HG02938 (cell line): ENCODE results near the gene ELOB.
"Not testable (repeated sequence)": the region's sequence is repeated elsewhere in the genome, so short reads cannot be mapped to it uniquely, and the experiment has no call there.

Experiments used
- ATAC-seq: cut with Tn5 transposase; IDR thresholded peaks from one replicate; pipeline ENCODE4 v1.9.1; 2021; ENCODE audit warnings: mild to moderate bottlenecking, moderate library complexity; ENCODE audit not compliant: unreplicated experiment

The ELOB gene

DNA sequence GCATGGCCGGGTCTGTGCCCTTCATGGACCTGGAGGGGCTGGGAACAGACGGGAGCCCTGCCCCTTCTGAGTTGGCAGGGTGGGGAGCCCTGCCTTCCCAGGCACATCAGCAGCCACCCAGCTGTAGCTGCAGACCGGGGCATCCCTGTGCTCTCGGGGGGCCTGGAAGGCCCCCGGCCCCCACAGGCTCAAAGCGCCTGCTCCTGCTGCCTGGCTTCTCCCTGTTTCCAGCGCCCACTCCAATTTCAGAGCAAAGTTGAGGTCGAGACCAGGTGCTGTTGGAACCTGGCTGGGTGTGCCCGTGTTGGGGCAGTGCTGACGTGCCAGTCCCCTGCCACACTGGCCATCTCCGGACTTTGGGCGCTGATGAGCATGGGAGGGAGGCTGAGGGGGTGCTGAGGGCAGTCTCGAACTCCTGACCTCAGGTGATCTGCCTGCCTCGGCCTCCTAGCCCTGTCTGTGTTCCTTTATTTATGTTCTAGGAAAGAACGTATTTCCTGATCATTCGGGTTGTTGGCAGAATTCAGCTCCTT is 52.2 kb downstream of the ELOB start:
- no peak for ATAC-seq

DNA sequence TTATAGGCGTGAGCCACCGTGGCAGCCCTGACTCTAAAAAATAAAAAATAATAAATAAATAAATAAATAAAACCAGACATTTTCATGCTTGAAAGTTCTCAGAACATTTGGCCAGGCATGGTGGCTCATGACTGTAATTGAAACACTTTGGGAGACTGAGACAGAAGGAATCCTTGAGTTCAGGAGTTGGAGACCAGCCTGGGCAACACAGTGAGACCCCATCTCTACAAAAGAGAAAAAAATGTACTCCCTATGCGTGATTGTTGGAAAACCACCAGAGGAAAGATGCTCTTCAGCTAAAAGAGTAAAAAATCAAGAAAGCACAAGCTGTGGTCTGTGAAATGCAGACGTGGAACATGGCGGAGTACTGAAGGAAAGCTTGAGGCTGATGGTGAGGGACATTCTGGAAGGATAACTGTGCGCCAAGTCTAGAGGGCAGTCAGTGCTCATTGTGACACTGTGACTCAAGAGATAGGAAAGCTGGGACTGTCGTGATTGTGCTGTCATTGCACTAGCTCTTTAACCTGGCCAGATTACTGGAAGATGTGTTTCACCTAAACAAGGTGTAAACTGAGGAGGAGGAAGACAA is 52.9 kb downstream of the ELOB start:
- no peak for ATAC-seq

- ATAC-seq = not testable (repeated sequence)
Observed at GRCh38 chr16:2721634-2722173, 55.4 kb downstream of the ELOB start.
